HepG2 (cell line): ENCODE measurements around the gene NDUFB10. TPM values are rescaled to one million over a fixed set of nuclear protein-coding genes. Genes with fewer than 3 reads are reported as not detected.
A peak's percentile ranks its signal among the peaks of the same experiment; 100 is the strongest.

ENCODE experiments used
- AKAP8 ChIP-seq: sonication (generic); formaldehyde crosslinking; IDR thresholded peaks from 2 replicates; pipeline ENCODE4 v1.5.1; 2020; ENCODE audit warnings: mild to moderate bottlenecking, missing genetic modification reagents
- ARID2 ChIP-seq: sonication (generic); formaldehyde crosslinking; IDR thresholded peaks from 2 replicates; pipeline ENCODE4 v1.8.1; 2022; ENCODE audit warnings: mild to moderate bottlenecking, missing genetic modification reagents, borderline replicate concordance
- DBP ChIP-seq: sonication (generic); formaldehyde crosslinking; IDR thresholded peaks from 2 replicates; pipeline ENCODE4 v1.4.0; 2020; ENCODE audit warnings: missing genetic modification reagents; ENCODE audit errors: not compliant biosample characterization
- KDM1A ChIP-seq: IDR thresholded peaks from 2 replicates; pipeline ENCODE4 v1.6.1; 2016; ENCODE audit warnings: missing compliant biosample characterization
- KDM2A ChIP-seq: sonication (generic); formaldehyde crosslinking; IDR thresholded peaks from 2 replicates; pipeline ENCODE4 v1.4.0; 2020; ENCODE audit warnings: low read depth, missing genetic modification reagents, borderline replicate concordance
- KLF16 ChIP-seq, 2 experiments: sonication (generic) in 1 of 2; formaldehyde crosslinking in 1 of 2; IDR thresholded peaks; 2 replicates each; pipeline versions ENCODE4 v1.6.1 to v1.8.0; 2016 to 2023; ENCODE audit warnings: missing genetic modification reagents in 2 of 2, missing compliant biosample characterization in 1 of 2
- MYC ChIP-seq: sonication (generic); formaldehyde crosslinking; IDR thresholded peaks from 2 replicates; pipeline ENCODE4 v1.9.0; 2021; ENCODE audit warnings: missing genetic modification reagents, borderline replicate concordance
- PHF8 ChIP-seq: sonication (generic); formaldehyde crosslinking; IDR thresholded peaks from 2 replicates; pipeline ENCODE4 v1.5.0; 2020; ENCODE audit warnings: missing genetic modification reagents
- PLSCR1 ChIP-seq: sonication (generic); formaldehyde crosslinking; IDR thresholded peaks from 2 replicates; pipeline ENCODE4 v1.5.0; 2020; ENCODE audit warnings: missing genetic modification reagents, mild to moderate bottlenecking, borderline replicate concordance
- POLR2AphosphoS5 ChIP-seq: IDR thresholded peaks from 2 replicates; pipeline ENCODE4 v1.6.1; 2012; ENCODE audit warnings: low read depth, low read length
- SAP130 ChIP-seq: IDR thresholded peaks from 2 replicates; pipeline ENCODE4 v1.6.1; 2016; ENCODE audit warnings: low read depth
- TCF7L2 ChIP-seq: IDR thresholded peaks from 2 replicates; pipeline ENCODE4 v1.6.1; 2011; ENCODE audit warnings: mild to moderate bottlenecking, low read depth, low read length, moderate library complexity
- TEF ChIP-seq: sonication (generic); formaldehyde crosslinking; IDR thresholded peaks from 2 replicates; pipeline ENCODE4 v1.5.0; 2020; ENCODE audit warnings: missing genetic modification reagents
- TFDP1 ChIP-seq: IDR thresholded peaks from 2 replicates; pipeline ENCODE4 v1.6.1; 2016; ENCODE audit warnings: missing compliant biosample characterization, missing genetic modification reagents, borderline replicate concordance
- ZBTB38 ChIP-seq: sonication (generic); formaldehyde crosslinking; IDR thresholded peaks from 2 replicates; pipeline ENCODE4 v1.5.1; 2020; ENCODE audit warnings: mild to moderate bottlenecking, missing genetic modification reagents
- ZNF331 ChIP-seq: sonication (generic); formaldehyde crosslinking; IDR thresholded peaks from 2 replicates; pipeline ENCODE4 v1.4.0; 2020; ENCODE audit warnings: missing genetic modification reagents
- ZNF687 ChIP-seq: sonication (generic); formaldehyde crosslinking; IDR thresholded peaks from 2 replicates; pipeline ENCODE4 v1.5.1; 2020; ENCODE audit warnings: mild to moderate bottlenecking, missing genetic modification reagents, moderate library complexity
- ZNF770 ChIP-seq: sonication (generic); formaldehyde crosslinking; IDR thresholded peaks from 2 replicates; pipeline ENCODE4 v1.5.0; 2020; ENCODE audit warnings: mild to moderate bottlenecking, missing genetic modification reagents
- polyA plus RNA-seq, 8 experiments: library from polyadenylated mRNA; depleted of rRNA in 3 of 8; stranded (reverse) in 7 of 8; unstranded in 1 of 8; fragments of >200 nt; fragmentation: Illumina TruSeq in 4 of 8; extraction: Trizol in 4 of 8; gene quantifications; 2 replicates each; pipeline versions ENCODE4 v1.2.1 to v1.2.3, GENCODE V29; 2011 to 2016; ENCODE audit warnings: low read depth in 4 of 8, missing spikeins in 1 of 8, mixed read lengths in 1 of 8; ENCODE audit not compliant: insufficient read depth in 1 of 8
- total RNA-seq, 5 experiments: library from RNA; depleted of rRNA; stranded (reverse); fragments of >200 nt; fragmentation: Illumina TruSeq; extraction: Trizol; gene quantifications; 2 replicates each; pipeline ENCODE4 v1.2.3, GENCODE V29; 2016; ENCODE audit warnings: low read depth in 1 of 5

NDUFB10 gene
- total and polyA plus RNA-seq, 2 of the 13 experiments (the other 11 are each of a cell fraction or from before 2014, with no cell fraction given): 68.6 to 157 TPM

- TF ChIP-seq TFDP1 (CRISPR knock-in tag) (no peak), KDM1A (0 out of 2 replicates have a peak, but pooled peaks have one; percentile 7), KDM2A (CRISPR knock-in tag) (peak; percentile 94), PHF8 (CRISPR knock-in tag) (peak; percentile 43; the same call in 1 of the 2 replicates), ZNF331 (CRISPR knock-in tag) (0 out of 2 replicates have a peak, but pooled peaks have one; percentile 8), KLF16 (CRISPR knock-in tag; IDR thresholded peaks at IDR 0.05) (0 out of 4 replicates have a peak, but pooled peaks of 1 of the 2 experiments have one; percentile 45), MYC (CRISPR knock-in tag) (peak; percentile 34; the same call in 1 of the 2 replicates), AKAP8 (0 out of 2 replicates have a peak, but pooled peaks have one; percentile 21), ZNF687 (CRISPR knock-in tag) (peak; percentile 51), SAP130 (peak; percentile 12), TCF7L2 (no peak), ZBTB38 (CRISPR knock-in tag) (peak; percentile 80), POLR2AphosphoS5 (peak; percentile 59), ARID2 (CRISPR knock-in tag) (0 out of 2 replicates have a peak, but pooled peaks have one; percentile 42), PLSCR1 (CRISPR knock-in tag) (0 out of 2 replicates have a peak, but pooled peaks have one; percentile 4), TEF (CRISPR knock-in tag) (no peak), ZNF770 (no peak), DBP (CRISPR knock-in tag) (no peak)
Observed at GRCh38 chr16:1960665-1961630, 1.6 kb downstream of the NDUFB10 start (continued).
